ENCODE results near the gene SLX9.
"Not testable (repeated sequence)": the region's sequence is repeated elsewhere in the genome, so short reads cannot be mapped to it uniquely, and the experiment has no call there.

The SLX9 gene

DNA sequence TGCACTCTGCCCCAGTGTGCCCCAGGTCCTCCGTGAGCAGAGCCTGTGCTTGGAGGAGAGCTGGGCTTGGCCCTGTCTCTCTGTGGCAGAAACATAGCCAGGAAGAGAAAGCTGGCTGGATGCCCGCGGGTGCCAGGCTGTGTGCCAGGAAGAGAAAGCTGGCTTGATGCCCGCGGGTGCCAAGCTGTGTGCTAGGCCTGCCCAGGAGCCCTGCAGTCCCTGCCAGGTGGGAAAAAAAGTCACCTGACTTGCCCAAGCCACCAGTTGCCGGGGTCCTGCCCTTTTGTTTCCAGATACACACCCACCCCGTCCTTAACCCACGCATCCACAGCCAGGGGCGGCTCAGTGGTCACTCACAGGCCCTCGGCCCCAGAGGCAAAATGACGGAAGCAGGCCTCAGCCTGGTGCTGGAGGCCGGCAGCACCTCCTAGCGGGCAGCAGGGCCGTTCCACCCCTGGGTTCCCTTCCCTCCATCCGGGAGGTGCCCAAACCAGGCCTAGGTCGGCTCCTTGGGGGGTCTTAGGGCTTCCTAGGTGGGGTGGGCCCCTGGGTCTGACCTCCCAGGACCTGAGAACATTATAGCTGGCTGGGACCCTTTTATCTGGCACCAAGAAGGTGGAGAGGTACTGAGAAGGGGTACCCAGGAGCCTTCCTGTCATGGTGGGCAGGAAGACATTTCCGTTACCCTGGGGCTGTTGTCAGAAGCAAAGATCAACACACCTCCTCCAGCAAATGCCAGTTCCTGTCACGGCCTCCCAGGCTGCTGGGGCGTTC is 28.3 kb upstream of the SLX9 start:
- in situ Hi-C loops (cut with MboI; ENCODE audit: low sequenced_read_pairs, unreplicated experiment): no loop called here
- DNase-seq (ENCODE audit: low spot score): peak; percentile 59
- TF ChIP-seq, protein P1, sequence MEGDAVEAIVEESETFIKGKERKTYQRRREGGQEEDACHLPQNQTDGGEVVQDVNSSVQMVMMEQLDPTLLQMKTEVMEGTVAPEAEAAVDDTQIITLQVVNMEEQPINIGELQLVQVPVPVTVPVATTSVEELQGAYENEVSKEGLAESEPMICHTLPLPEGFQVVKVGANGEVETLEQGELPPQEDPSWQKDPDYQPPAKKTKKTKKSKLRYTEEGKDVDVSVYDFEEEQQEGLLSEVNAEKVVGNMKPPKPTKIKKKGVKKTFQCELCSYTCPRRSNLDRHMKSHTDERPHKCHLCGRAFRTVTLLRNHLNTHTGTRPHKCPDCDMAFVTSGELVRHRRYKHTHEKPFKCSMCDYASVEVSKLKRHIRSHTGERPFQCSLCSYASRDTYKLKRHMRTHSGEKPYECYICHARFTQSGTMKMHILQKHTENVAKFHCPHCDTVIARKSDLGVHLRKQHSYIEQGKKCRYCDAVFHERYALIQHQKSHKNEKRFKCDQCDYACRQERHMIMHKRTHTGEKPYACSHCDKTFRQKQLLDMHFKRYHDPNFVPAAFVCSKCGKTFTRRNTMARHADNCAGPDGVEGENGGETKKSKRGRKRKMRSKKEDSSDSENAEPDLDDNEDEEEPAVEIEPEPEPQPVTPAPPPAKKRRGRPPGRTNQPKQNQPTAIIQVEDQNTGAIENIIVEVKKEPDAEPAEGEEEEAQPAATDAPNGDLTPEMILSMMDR (IDR thresholded peaks at IDR 0.05; ENCODE audit: borderline replicate concordance, control extremely low read depth, extremely low read depth, insufficient read depth, missing control alignments): peak; percentile 59

DNA sequence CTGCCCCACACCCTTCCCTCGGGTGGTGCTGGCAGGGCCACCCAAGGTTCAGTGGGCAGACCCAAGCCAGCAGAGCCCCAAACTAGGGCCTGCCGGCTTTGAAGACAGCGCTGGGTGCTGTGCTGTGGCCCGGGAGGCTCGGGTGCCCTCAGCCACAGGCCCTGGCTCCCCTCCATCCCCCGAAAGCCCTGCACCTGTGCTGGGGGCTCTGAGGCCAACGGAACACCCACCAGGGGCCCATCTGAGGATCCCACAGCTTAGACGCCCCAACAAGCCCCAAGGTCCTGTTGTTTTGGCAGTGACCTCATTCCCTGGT is 27.7 kb upstream of the SLX9 start:
- in situ Hi-C loops (cut with MboI; ENCODE audit: low sequenced_read_pairs, unreplicated experiment): no loop called here
- TF ChIP-seq, protein P1 (IDR thresholded peaks at IDR 0.05; ENCODE audit: borderline replicate concordance, control extremely low read depth, extremely low read depth, insufficient read depth, missing control alignments): no peak
- DNase-seq (ENCODE audit: low spot score): no peak

DNA sequence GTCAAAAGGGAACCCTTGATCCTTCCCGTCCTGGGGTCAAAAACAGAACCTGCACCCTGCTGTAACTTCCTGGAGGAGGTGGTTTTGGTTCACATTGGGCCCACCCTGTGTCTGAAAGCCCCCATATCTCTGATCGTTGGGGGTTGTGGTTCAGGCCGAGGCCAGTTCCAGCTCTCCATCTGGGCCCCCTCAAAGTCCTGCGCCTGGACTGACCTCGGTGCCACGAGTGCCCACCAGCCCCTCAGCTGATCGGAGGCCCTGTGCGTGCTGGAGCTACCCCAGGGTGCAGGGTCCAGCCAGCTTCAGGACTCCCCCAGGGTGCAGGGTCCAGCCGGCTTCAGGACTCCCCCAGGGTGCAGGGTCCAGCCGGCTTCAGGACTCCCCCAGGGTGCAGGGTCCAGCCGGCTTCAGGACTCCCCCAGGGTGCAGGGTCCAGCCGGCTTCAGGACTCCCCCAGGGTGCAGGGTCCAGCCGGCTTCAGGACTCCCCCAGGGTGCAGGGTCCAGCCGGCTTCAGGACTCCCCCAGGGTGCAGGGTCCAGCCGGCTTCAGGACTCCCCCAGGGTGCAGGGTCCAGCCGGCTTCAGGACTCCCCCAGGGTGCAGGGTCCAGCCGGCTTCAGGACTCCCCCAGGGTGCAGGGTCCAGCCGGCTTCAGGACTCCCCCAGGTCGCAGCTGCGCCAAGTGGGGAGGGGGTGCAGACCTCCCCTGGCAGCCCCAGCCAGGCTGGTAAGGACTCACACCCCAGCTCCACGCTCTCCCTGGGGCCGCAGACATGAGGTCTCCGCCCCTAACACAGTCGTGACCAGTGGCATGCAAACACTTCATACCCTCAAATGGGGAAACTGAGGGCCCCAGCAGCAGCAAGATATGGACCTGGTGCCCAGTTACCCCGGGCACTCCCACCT is 27.1 kb upstream of the SLX9 start:
- in situ Hi-C loops (cut with MboI; ENCODE audit: low sequenced_read_pairs, unreplicated experiment); DNase-seq (ENCODE audit: low spot score): not testable (repeated sequence)

DNA sequence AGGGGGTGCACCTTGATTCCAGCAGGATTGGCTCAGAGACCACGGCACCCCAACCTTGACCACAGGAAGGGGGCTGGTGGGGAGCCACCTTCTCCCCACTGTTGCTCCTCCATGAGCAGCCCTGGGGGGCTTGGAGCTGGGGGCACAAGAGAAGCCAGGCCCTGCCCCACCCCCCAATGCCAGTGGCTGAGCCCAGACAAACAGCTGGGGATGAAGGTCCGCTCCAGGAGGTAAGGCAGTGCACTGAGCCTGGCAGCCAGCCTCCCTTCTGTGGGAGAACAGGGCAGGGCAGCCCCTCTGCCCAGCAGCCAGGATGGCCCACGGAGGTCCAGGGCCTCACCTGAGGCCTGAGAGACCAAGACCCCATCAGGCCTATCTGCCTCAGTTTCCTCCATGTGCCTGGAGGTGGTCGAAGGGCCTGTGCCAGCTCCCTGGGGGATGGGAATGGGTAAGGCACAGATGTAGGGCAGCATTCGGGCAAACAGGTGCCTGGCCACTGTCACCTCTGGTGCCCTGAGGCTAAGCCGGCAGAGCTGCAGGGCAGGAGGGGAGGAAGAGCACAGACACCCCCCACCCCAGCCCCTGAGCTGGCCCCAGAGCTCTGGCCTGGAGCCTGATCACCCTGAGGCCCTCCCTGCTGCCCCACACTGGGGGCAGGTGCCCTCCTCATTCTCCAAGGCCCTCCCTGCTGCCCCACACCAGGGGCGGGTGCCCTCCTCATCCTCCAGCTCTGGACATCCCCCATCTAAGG is 26.2 kb upstream of the SLX9 start:
- in situ Hi-C loops (cut with MboI; ENCODE audit: low sequenced_read_pairs, unreplicated experiment): no loop called here
- TF ChIP-seq, protein P1 (IDR thresholded peaks at IDR 0.05; ENCODE audit: borderline replicate concordance, control extremely low read depth, extremely low read depth, insufficient read depth, missing control alignments): no peak
- no peak for DNase-seq (ENCODE audit: low spot score)

DNA sequence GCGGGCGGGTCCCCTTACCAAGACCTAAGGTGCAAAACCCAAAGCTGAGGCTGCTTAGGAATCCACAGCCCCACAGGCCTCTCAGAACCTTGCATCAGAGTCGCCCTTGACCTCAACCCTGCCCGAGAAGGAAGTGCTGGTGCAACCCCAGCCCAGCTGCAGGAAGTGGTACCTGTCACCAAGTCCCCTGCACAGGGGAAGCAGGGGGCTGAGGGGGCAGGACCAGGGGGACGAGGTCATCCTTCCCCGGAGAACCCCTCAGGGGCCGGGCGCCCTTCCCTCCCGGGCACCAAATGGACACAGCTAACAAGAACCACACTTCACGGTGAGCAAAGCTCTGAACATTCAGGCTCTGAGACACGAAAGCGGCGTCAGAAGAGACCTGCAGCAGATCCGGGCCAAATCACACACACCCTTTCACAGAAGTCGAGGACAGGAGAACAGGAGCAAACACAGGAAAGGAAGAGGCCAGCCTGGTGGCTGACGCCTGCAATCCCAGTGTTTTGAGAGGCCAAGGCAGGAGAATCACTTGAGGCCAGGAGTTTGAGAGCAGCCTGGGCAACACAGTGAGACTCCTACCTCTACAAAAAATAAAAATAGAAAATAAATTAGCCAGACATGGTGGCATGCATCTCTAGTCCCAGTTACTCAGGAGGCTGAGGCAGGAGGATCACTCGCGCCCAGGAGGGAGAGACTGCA is 25.5 kb upstream of the SLX9 start:
- in situ Hi-C loops (cut with MboI; ENCODE audit: low sequenced_read_pairs, unreplicated experiment): no loop called here
- DNase-seq (ENCODE audit: low spot score): peak; percentile 69
- TF ChIP-seq, protein P1 (IDR thresholded peaks at IDR 0.05; ENCODE audit: borderline replicate concordance, control extremely low read depth, extremely low read depth, insufficient read depth, missing control alignments): no peak

DNA sequence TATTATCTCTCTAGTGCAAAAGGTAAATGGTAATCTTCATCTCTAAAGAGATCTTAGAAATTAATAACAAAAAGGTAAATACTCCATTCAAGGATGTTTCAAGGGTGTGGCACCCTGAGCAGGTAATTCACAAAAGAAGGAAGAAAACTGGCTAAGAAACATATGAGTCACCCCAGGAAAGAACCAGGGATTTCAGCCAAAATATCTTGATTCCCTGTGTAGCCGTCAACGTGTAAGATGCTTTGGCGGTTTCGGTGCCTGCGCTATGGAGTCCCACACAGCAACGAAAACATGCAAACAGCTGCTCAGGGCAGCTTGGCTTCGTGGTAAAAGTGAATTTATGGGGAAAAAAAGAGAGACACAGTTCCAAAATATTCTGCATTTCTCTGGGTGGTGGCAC is 22.9 kb upstream of the SLX9 start:
- in situ Hi-C loops (cut with MboI; ENCODE audit: low sequenced_read_pairs, unreplicated experiment): no loop called here
- DNase-seq (ENCODE audit: low spot score): no peak
- TF ChIP-seq, protein P1 (IDR thresholded peaks at IDR 0.05; ENCODE audit: borderline replicate concordance, control extremely low read depth, extremely low read depth, insufficient read depth, missing control alignments): no peak

Measured in GM13976 (cell line).